OCI-LY3 (cell line): ENCODE data around the gene TNFRSF19.

Source experiments
- EZH2phosphoT487 ChIP-seq: fragments of 200-600 bp; shearing (Covaris generic); IDR thresholded peaks from 2 replicates; pipeline ENCODE4 v1.6.1; 2018; ENCODE audit warnings: antibody characterized with exemption, mixed run types, low read depth
- TF ChIP-seq, protein P1 (sequence below): fragments of 200-600, 300-600 bp; sonication (generic); IDR thresholded peaks from 2 replicates; pipeline ENCODE4 v1.5.1; 2014; ENCODE audit warnings: antibody characterized with exemption, low read length, low read depth

DNA sequence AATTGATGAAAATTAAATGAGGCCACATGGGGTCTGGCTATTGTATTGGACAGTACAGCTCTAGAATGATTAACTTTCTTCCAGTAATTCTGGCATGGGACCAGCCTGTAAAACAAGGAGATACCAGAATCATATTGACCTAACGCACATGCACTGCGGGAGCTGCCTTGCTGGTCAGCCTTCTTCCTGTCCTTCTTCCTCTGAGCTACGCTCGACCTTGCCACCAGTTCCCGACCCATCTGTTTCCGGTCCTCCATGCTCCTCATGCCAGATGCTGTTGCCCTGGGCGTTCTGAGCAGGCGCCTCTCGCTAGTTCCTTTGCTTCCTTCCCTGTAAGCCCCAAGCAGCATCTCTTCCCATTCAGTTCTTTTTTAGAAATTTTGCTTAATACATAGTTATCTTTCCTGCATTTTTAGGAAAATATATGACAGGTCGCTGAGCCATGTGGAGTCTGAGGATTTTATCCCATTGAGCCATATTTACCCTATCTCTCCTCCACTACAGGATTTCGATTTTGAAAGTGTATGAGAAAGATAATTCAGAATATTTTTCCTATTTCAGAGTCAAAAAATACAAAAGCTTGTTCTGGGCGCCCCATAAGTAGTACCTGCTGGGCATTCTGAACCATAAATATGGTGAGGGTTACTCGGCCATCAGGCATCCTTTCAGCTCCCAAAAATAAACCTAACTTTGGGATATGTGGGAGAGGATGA, 38.6 kb downstream of the TNFRSF19 start:
- TF ChIP-seq, protein P1, sequence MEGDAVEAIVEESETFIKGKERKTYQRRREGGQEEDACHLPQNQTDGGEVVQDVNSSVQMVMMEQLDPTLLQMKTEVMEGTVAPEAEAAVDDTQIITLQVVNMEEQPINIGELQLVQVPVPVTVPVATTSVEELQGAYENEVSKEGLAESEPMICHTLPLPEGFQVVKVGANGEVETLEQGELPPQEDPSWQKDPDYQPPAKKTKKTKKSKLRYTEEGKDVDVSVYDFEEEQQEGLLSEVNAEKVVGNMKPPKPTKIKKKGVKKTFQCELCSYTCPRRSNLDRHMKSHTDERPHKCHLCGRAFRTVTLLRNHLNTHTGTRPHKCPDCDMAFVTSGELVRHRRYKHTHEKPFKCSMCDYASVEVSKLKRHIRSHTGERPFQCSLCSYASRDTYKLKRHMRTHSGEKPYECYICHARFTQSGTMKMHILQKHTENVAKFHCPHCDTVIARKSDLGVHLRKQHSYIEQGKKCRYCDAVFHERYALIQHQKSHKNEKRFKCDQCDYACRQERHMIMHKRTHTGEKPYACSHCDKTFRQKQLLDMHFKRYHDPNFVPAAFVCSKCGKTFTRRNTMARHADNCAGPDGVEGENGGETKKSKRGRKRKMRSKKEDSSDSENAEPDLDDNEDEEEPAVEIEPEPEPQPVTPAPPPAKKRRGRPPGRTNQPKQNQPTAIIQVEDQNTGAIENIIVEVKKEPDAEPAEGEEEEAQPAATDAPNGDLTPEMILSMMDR, result no peak
- no peak for TF ChIP-seq EZH2phosphoT487
